Amniotic stem cell (primary cell): ENCODE measurements around the gene TCTA.

Experiments
- DNase-seq: peaks from one replicate; lab custom pipeline; 2025; lab: John Stamatoyannopoulos, UW

Gene TCTA

DNA sequence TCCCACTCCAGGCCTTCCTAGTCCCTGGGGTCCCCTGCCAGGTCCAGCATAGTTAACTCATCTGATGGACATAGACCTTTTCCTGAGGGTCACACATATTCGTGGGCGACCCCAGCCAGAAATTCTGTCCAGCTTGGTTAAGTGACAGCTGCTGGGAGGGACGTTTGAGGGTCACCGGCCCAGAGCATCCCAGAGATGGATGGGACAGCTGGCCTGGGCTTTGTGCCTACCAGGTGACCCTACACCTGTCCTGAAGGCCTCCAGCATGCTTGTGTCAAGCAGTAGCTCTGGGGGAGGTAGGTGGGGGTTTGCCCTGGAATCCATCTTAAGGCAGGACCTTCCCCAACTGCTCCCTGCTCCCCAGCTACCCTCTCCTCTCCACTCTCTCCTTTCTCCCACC, 48.7 kb downstream of the TCTA start:
- no peak for DNase-seq

DNA sequence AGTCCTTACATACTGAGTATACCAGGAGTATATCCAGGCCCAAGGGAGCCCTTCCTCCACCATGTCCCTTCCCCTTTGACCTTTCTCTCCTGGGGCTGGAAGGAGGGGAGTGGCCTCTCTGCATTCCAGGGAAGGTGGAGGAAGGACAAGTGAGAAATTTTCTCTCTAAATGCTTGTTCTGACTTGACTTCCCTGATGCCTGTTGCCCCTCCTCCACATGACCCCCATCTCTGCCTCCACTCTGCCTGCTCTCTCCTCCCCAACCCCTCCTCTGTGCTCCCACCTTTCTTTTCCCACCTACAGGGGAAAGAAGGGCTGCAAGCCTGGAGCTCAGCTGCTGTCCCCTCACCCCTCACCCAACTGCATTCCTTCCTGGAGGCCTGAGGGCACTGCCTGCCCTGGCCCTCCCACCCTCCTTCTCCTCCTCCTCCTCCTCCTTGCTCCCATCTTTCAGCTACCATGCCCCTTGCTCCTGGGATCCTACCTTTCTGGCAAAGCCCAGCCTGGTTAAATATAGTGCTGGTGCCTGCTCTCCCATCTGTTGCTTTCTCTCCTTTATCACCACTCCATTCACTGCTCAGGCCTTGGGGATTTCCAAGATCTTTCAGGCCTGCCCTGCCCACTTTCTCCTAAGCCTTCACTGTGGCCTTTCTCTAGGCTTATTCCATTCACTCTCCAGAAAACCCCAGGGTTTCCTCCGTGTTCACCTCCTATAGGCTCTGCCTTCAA, 49.4 kb downstream of the TCTA start:
- no peak for DNase-seq

DNA sequence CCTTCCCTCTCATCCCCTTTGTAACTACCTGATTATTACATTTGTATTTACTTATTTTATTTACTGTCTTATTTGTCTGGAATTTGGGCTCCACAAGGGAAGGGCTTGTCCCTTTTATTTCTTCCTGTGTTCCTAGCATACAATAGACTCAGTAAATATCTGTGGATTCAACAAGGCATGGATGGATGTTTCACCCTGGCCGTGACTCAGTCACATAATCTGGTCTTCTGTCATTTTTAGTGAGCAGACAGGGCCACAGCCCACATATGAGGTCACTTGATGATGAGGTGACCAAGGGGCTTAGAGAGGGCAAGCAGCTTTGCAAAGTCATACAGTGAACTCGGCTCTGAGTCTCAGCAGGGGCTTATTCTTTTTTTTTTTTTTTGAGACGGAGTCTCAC, 50.0 kb downstream of the TCTA start:
- DNase-seq, result no peak

DNA sequence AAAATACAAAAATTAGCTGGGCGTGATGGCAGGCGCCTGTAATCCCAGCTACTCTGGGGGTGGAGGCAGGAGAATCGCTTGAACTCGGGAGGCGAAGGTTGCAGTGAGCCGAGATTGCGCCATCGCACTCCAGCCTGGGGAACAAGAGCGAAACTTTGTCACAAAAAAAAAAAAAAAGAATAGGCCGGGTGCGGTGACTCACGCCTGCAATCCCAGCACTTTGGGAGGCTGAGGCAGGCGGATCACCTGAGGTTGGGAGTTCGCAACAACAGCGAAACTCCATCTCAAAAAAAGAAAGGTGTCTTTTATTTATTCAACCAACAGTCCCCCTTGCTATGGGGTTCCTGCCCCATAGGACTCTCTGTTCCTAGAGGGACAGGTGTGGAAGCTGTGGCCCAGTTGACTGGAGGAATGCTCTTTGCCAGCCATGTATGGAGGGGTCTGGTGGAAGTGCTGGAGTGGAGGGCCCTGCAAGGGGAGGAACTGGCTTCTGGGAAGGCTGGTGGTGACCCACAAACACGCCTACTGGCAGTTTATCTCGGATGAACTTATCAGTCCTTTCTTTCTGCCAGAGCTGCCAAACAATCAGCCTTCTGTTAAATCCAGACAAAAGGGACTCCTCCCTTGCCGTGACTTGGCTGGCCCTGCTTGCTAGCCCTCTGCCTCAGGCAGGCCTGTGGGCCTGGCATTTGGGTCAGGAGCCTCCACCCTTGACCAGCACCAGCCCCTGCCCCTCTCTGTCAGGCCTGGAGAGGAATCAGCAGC, 53.2 kb downstream of the TCTA start:
- DNase-seq, result no peak
